DND-41 (cell line): ENCODE results near the gene TMEM30B.
"Not testable (repeated sequence)": the region's sequence is repeated elsewhere in the genome, so short reads cannot be mapped to it uniquely, and the experiment has no call there.

Experiments used
- ATAC-seq: fragments of 200-7000 bp; cut with Tn5 transposase; 3 replicates; pipeline ENCODE4 v1.9.1; 2021; ENCODE audit warnings: low read depth; ENCODE audit not compliant: insufficient read depth
- DNase-seq: peaks from one replicate; pipeline ENCODE4 v3.0.0-alpha.2; 2020
- H2AFZ ChIP-seq: 2 replicates; pipeline ENCODE4 v1.6.0; 2012; ENCODE audit warnings: low read depth, low read length
- H3K27ac ChIP-seq: 2 replicates; pipeline ENCODE4 v1.5.1; 2012; ENCODE audit warnings: low read length, inconsistent platforms
- H3K27me3 ChIP-seq: fragments of 200-600 bp; sonication (generic); 2 replicates; pipeline ENCODE4 v1.6.0; 2012; ENCODE audit warnings: low read length, mild to moderate bottlenecking, inconsistent platforms; ENCODE audit not compliant: insufficient read depth, poor library complexity
- H3K36me3 ChIP-seq: 2 replicates; pipeline ENCODE4 v1.5.1; 2012; ENCODE audit warnings: low read length, inconsistent platforms; ENCODE audit not compliant: insufficient read depth
- H3K4me1 ChIP-seq: 2 replicates; pipeline ENCODE4 v1.5.1; 2012; ENCODE audit warnings: mild to moderate bottlenecking, low read length; ENCODE audit not compliant: insufficient read depth
- H3K4me2 ChIP-seq: 2 replicates; pipeline ENCODE4 v1.6.0; 2012; ENCODE audit warnings: mild to moderate bottlenecking, moderate library complexity, low read length, inconsistent platforms; ENCODE audit not compliant: insufficient read depth
- H3K4me3 ChIP-seq, 2 experiments: fragments of 200-600 bp in 1 of 2; shearing (Covaris generic) in 1 of 2; 2 replicates each; pipeline ENCODE4 v1.5.1; 2012 to 2016; ENCODE audit warnings: inconsistent platforms in 2 of 2, low read length in 2 of 2, mild to moderate bottlenecking in 2 of 2, low read depth in 1 of 2, moderate library complexity in 1 of 2
- H3K79me2 ChIP-seq: 2 replicates; pipeline ENCODE4 v1.6.0; 2012; ENCODE audit warnings: low read length, inconsistent platforms; ENCODE audit not compliant: insufficient read depth
- H3K9ac ChIP-seq: 2 replicates; pipeline ENCODE4 v1.6.0; 2012; ENCODE audit warnings: low read depth, mild to moderate bottlenecking, inconsistent platforms, low read length, moderate library complexity
- H3K9me3 ChIP-seq: 2 replicates; pipeline ENCODE4 v1.5.1; 2012; ENCODE audit warnings: low read length, moderate library complexity, mild to moderate bottlenecking, inconsistent platforms; ENCODE audit not compliant: insufficient read depth, severe bottlenecking
- H4K20me1 ChIP-seq: 2 replicates; pipeline ENCODE4 v1.6.0; 2012; ENCODE audit warnings: low read length; ENCODE audit not compliant: insufficient read depth
- CTCF ChIP-seq: IDR thresholded peaks from 2 replicates; pipeline ENCODE4 v1.5.1; 2012; ENCODE audit warnings: borderline replicate concordance, low read length, moderate library complexity, mild to moderate bottlenecking; ENCODE audit not compliant: poor library complexity, severe bottlenecking; ENCODE audit errors: extremely low read depth
- EZH2 ChIP-seq: IDR thresholded peaks from 3 replicates; pipeline ENCODE4 v1.6.1; 2012; ENCODE audit warnings: borderline replicate concordance, low read depth, mild to moderate bottlenecking, moderate library complexity, low read length, inconsistent platforms; ENCODE audit not compliant: severe bottlenecking

The TMEM30B gene

GRCh38 chr14:61247935-61248334 lies 33.2 kb downstream of the TMEM30B start:
- Histone ChIP-seq H3K9ac (no peak overlapping the region), H3K79me2 (no peaks in the 10 kb centered on the region), H3K4me1 (no peaks in the 10 kb centered on the region), H3K4me2 (no peak overlapping the region), H4K20me1 (no peaks in the 10 kb centered on the region), H3K27ac (no peak overlapping the region), H3K36me3 (no peaks in the 10 kb centered on the region), H3K9me3 (no peaks in the 10 kb centered on the region), H3K4me3 (no peak overlapping the region), H3K27me3 (peaks cover 12% of the 10 kb centered on the region), H2AFZ (no peak overlapping the region)
- DNase-seq = no peak
- TF ChIP-seq EZH2 = no peak
- TF ChIP-seq CTCF = no peak
- ATAC-seq = no peak

- DNase-seq (no peak), ATAC-seq (no peak)
- Histone ChIP-seq H3K4me2 (no peak overlapping the region), H3K27me3 (peaks cover 8% of the 10 kb centered on the region), H3K9me3 (peaks cover 2% of the 10 kb centered on the region), H2AFZ (no peak overlapping the region), H3K4me1 (no peaks in the 10 kb centered on the region), H3K36me3 (no peaks in the 10 kb centered on the region), H3K9ac (no peak overlapping the region), H4K20me1 (no peaks in the 10 kb centered on the region), H3K27ac (no peak overlapping the region), H3K4me3 (no peak overlapping the region), H3K79me2 (no peaks in the 10 kb centered on the region)
- TF ChIP-seq CTCF = no peak
- TF ChIP-seq EZH2 = no peak
Observed at GRCh38 chr14:61246721-61247120, 34.4 kb downstream of the TMEM30B start.

GRCh38 chr14:61244009-61244408 lies 37.1 kb downstream of the TMEM30B start:
- no peaks in the 10 kb centered on the region for H3K4me1 ChIP-seq
- no peak for ATAC-seq
- no peak overlapping the region for H2AFZ ChIP-seq
- TF ChIP-seq CTCF (no peak), EZH2 (no peak)
- H3K9ac ChIP-seq = no peak overlapping the region
- H3K4me2 ChIP-seq = no peak overlapping the region
- no peak for DNase-seq
- no peaks in the 10 kb centered on the region for H3K36me3 ChIP-seq
- H3K9me3 ChIP-seq = peaks cover 18% of the 10 kb centered on the region
- no peak overlapping the region for H3K27ac ChIP-seq
- no peak overlapping the region for H3K4me3 ChIP-seq
- no peaks in the 10 kb centered on the region for H3K79me2 ChIP-seq
- peaks cover 8% of the 10 kb centered on the region for H3K27me3 ChIP-seq
- H4K20me1 ChIP-seq = no peaks in the 10 kb centered on the region

- Histone ChIP-seq H3K36me3 (no peaks in the 10 kb centered on the region), H3K27ac (no peak overlapping the region), H3K4me2 (no peak overlapping the region), H2AFZ (no peak overlapping the region), H3K79me2 (no peaks in the 10 kb centered on the region), H3K4me1 (no peaks in the 10 kb centered on the region), H3K27me3 (peaks cover 8% of the 10 kb centered on the region), H3K9ac (no peak overlapping the region), H3K4me3 (no peak overlapping the region), H3K9me3 (peaks cover 18% of the 10 kb centered on the region), H4K20me1 (no peaks in the 10 kb centered on the region)
- DNase-seq (no peak), ATAC-seq (no peak)
- TF ChIP-seq EZH2 (no peak), CTCF (no peak)
Observed at GRCh38 chr14:61240206-61240605, 40.9 kb downstream of the TMEM30B start.

- H3K27ac ChIP-seq, H2AFZ ChIP-seq, H4K20me1 ChIP-seq, H3K4me1 ChIP-seq, H3K36me3 ChIP-seq, H3K79me2 ChIP-seq, H3K4me3 ChIP-seq, H3K9ac ChIP-seq, DNase-seq, ATAC-seq, H3K27me3 ChIP-seq, H3K4me2 ChIP-seq: not testable (repeated sequence)
- peaks cover 18% of the 10 kb centered on the region for H3K9me3 ChIP-seq
Observed at GRCh38 chr14:61239285-61239684, 41.9 kb downstream of the TMEM30B start.
